Caki2 (cell line): ENCODE results near the gene NTM. TPM values are rescaled to one million over a fixed set of nuclear protein-coding genes. Genes with fewer than 3 reads are reported as not detected.

Experiments
- DNase-seq: peaks from one replicate; pipeline ENCODE4 v3.0.0-alpha.2; 2015; ENCODE audit warnings: low read depth
- in situ Hi-C: cut with HindIII; loops from 2 replicates; pipeline ENCODE4 v1.10.0; 2016; ENCODE audit warnings: low sequenced_read_pairs, low pct_unique_long_range_greater_than_20kb, mixed read lengths
- total RNA-seq: library from RNA; depleted of rRNA; stranded (reverse); fragments of >200 nt; shearing (Covaris generic); gene quantifications from 2 replicates; pipeline ENCODE4 v1.2.3, GENCODE V29; 2014; ENCODE audit warnings: low replicate concordance

NTM gene
- total RNA-seq, 1 experiment from 2014 or later: not detected

DNA sequence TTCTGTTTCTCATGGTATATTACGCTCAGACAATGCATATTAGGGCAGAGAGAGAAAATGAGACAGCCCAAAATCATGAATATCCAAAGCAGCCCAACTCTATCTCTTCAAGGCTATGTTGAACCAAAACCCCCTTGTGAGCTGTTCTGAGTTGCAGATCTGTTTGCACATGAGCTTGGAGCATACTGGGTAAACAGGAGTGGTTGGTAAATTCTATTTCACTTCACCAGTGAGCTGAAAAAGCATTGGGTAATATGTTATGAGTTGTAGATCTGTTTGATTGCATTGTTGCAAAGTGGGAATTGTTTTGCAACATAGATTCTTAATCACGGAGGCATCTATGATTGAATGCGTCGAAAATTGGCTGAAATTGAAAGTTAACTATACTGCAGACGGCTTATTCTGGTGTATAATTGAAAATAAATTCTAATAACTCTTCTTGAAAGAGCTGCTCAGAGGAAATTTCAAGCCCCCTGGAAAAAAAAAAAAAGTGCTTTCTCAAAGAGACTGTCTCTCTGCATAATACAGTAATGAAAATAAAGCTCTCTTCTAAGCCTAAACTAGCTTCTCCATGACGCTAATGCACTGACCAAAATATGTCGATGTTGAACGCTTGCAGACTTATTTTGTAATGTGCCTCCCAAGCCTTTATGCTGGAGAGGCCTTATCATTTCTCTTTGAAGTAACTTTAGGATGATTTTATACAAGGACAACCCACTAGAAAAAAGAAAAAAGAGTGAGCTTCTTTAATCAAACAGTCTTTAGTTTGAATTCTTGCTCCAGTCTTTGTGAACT lies 263.7 kb downstream of the NTM start:
- in situ Hi-C loops: no loop called here
- no peak for DNase-seq

- in situ Hi-C loops: no loop called here
- no peak for DNase-seq
Measured at GRCh38 chr11:131637469-131638175, 267.2 kb downstream of the NTM start.

GRCh38 chr11:131638889-131639288 lies 268.5 kb downstream of the NTM start:
- in situ Hi-C loops: no loop called here
- no peak for DNase-seq

DNA sequence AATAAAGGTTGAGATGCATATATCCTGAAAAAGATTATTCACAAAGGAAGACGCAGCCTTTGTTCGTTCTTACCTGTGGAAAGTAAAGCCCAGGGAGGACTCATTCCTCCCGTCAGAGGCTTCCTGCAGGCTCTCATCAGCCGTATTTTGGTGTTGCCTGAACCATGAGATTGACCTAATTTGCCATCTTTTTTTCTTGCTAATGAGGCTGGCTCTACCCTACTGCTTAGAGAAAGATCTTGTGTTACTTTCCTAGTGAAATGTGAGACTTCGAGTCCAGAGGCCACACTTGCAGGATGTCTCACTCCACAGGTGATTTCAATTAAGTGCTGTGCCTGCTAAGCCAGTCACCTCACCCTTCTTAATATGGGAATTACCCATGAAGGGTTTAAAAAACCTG lies 269.9 kb downstream of the NTM start:
- no peak for DNase-seq
- in situ Hi-C loops: no loop called here

DNA sequence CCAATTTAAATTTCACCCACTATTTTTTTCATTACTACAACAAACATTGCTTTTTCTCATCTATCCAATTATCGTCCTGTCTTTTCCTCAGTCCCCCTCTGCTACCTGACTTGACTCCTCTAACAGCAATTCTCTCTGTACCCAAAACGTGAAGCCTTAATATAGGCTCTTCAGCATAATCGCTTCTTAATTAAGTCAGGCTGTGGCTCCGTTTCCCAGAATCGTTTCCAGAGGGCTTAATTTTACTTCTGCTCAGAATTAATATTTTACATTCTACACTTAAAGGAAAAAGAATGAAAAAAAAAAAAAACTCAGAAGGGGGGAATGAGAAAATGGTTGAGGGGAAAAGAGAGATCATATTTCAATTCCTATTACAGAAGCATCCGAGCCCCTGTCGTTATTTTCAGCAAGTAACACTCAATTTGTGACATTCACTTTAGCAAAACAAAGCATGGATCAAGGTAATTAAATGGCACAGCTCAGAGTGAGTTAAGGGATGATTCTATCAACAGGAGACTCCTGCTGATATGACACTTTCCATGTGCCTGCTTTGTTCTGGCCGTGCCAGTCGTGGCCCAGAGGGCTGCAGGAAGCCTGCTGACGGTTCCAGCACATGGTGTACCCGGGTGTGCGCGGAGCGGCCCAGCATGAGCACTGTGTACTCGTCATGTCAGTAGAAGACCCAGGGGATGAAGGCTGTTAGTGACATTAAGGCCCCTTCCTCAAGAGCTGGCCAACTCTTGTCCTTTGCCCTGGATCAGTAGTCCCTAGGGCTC lies 272.5 kb downstream of the NTM start:
- in situ Hi-C loops: no loop called here

DNA sequence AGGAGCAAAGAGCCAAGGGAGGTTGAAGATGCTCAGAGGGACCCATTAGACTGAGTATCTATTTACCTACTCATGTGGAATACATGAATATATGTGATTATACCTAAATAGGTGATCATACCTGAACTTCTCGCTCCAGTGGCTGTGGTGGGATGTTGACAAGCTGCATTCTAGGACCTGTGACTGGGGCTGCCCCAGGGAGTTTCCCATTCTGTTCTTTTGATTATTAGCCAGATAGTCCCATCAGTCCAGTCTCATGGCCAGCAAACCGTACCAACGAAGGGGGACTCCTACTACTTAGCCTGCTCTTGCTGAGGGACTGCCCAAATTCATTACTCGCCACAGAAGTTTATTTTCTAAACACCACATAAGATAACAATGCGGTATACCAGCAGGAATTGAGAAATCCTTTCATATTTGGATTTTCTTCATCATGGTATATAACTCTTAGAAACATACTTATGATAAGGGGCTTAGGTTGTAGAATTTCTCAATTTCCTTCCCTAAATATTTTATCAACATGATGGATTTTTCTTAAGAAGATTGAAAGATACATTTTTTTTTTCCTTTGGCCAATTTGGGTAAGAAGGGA lies 273.9 kb downstream of the NTM start:
- in situ Hi-C loops: no loop called here
- DNase-seq: no peak

More for the DNA sequence above, 272.5 kb downstream of the NTM start:
- DNase-seq: no peak

GRCh38 chr11:131645237-131645636 lies 274.8 kb downstream of the NTM start:
- DNase-seq: no peak
- in situ Hi-C loops: no loop called here

DNA sequence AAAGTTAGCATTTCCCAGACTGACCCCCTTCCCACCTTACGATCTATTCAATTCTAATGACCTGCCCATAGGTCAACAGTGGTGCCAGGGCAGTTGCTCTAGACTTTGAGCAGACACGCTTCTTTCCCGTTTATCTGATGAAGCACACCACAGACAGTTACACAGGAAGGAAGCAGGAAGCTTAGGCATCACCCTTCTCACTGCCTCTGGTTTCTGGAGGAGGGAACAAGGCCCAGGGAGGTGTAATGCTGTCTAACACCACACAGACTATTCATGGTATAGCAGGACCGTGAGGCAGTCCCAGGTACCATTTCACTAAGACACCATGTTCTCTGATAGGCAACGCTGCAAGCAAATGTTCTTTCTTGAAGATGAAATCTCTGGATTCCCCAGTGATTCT lies 279.4 kb downstream of the NTM start:
- in situ Hi-C loops: no loop called here
- DNase-seq: no peak

GRCh38 chr11:131652231-131652630 lies 281.8 kb downstream of the NTM start:
- no peak for DNase-seq
- in situ Hi-C loops: no loop called here

- in situ Hi-C loops: no loop called here
Measured at GRCh38 chr11:131653260-131653659, 282.8 kb downstream of the NTM start.

DNA sequence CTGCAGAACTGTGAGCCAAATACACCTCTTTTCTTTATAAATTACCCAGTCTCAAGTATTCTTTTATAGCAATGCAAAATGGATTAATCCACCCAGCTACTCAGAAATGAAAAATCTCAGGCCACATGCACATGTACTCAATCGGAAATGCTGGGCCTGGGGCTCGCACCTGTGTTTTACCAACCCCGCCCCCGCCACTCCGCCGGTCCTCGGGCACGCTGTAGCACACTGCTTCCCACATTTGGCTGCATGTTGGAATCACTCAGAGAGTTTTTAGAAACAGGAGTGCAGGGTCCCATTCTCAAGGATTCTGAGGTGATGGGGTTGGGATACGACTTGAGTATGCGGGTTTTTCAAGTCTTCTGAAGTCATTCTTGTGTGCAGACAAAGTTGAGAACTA lies 284.4 kb downstream of the NTM start:
- no peak for DNase-seq
- in situ Hi-C loops: no loop called here

More at GRCh38 chr11:131653260-131653659, 282.8 kb downstream of the NTM start:
- DNase-seq: no peak

GRCh38 chr11:131656179-131656838 lies 285.9 kb downstream of the NTM start:
- in situ Hi-C loops: no loop called here
- no peak for DNase-seq

DNA sequence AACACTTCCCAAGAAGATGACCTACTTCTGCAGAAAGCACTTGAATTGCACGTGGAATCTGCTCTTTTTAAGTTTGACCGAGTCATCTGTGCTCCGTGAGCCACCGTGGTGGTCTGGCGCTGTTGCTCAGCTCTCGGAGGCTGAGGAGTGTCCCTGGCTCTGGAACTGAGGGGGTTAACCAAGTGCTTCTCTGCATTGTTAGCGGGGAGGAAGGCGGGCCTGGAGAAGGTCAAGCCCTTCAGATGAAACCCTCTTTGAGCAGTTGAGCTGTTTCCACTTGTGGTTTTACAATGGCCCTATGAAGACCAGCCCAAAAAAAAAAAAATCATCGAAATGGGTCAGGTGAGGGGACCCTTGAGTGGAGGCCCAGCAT lies 286.4 kb downstream of the NTM start:
- in situ Hi-C loops: no loop called here

DNA sequence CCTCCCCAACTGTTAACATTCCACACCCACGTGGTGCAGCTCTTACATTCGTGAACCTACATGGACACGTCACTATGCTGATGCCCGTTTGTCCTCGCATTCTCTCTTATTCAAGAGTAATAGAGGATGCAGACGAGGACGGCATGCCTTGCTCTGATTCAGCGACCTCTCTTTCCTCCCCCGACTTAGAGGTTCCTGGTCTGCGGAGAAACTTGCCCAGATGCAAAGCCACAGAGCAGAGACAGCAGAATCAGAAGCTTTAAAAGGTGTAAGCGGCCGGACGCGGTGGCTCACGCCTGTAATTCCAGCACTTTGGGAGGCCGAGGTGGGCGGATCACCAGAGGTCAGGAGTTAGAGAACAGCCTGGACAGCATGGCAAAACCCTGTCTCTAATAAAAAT lies 288.0 kb downstream of the NTM start:
- in situ Hi-C loops: no loop called here

More for the DNA sequence above, 286.4 kb downstream of the NTM start:
- no peak for DNase-seq

DNA sequence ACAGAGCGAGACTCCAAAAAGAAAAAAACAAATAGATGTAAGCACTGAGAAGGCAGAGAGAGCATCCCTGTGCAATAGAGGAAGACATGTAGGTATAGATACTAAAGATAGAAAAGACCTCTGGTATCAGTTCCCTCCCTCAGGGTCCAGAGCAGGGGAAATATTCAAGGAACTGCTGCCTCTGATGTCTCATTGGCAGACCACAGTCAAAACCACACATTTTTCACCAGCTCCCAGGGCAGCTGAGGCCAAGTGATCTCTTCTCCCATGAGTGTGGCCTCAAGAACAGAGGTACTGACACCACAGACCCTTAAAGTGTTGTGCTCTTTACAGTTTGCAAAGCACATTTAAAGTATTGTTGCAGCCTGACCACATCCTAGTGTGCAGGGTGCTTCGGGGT lies 288.5 kb downstream of the NTM start:
- in situ Hi-C loops: no loop called here
- DNase-seq: no peak

More for the DNA sequence above, 288.0 kb downstream of the NTM start:
- DNase-seq: no peak

DNA sequence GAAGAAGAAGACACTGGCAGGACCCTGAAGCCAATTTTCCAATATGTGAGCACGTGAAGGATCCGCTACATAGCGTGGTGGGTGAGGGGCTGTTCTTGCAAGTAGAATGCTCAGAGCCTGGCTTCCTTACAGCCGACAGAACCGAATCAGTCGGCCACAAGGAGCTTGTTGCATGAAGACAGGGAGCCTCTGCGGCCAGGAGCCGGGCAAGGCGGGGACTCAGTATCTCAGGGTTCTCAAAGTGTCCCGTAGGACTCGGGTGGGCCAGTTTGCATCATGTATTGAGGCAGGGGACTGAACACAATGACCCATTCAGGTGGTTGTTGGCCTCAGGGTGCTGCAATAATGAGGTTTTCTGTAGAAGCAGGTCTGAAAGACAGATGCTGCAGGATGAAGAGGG lies 289.5 kb downstream of the NTM start:
- in situ Hi-C loops: no loop called here
- DNase-seq: no peak

DNA sequence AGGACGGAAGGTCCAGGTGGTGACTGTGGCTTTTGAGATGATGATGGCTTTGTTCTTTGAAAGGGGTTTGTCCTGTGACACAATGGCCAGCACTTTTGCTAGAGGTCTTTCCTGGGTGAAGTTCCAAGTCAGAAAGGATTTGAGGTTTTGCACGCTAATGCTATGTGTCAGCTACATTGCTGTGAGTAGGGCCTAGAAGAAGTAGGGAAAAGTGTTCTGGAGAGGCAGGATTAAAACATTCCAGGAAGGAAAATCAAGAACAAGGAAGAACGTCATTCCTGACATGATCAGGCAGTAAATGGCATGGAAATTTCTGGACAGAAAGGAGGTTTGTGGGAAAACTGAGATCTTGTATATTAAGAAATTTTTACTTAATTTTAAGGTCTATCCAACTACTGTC lies 290.7 kb downstream of the NTM start:
- no peak for DNase-seq
- in situ Hi-C loops: no loop called here

DNA sequence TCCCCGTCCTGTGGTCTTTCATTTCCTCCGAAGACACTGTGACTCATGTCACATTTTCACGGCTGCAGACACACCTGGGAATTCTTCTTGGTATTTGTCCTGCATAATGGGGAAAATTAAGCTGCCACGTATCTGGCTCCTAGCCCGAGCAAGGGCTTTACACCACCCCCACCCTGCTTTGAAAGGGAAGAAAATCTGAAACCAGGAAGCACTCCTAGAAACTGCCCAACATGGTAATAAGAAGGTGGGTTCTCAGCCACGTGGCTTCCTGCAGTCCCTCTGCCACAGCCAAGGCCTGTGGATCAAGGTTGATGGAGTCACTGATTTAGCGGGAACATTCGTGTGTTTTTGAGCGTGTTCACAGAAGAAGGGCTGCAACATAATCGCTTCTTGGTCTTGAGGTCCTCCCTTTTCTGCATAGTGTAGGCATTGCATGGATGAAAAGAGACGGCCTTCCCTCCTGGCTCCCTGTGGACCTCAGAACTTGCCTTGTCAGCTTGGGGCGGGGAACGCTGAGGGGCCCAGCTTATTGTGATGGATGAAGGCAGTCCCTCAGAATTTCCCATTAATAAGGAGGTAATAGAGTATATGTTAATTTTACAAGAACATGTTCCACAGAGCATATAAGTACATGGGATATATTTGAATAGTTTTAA lies 292.0 kb downstream of the NTM start:
- DNase-seq: no peak
- in situ Hi-C loops: no loop called here
